Muscle layer of colon (tissue), 2 donors: ENCODE data around the gene TMEM25.

Source experiments
- H3K27ac ChIP-seq: one replicate; pipeline ENCODE4 v1.7.0; 2013; ENCODE audit warnings: low read depth, mild to moderate bottlenecking, low read length, moderate library complexity
- H3K27me3 ChIP-seq, 2 donors: one replicate each; pipeline ENCODE4 v1.7.0; 2013; ENCODE audit warnings: low read length in 2 of 2, mild to moderate bottlenecking in 2 of 2; ENCODE audit not compliant: insufficient read depth in 2 of 2, control insufficient read depth in 1 of 2
- H3K36me3 ChIP-seq: one replicate; pipeline ENCODE4 v1.7.0; 2013; ENCODE audit warnings: mild to moderate bottlenecking, low read length; ENCODE audit not compliant: insufficient read depth
- H3K4me1 ChIP-seq: one replicate; pipeline ENCODE4 v1.7.0; 2013; ENCODE audit warnings: mild to moderate bottlenecking, low read length; ENCODE audit not compliant: insufficient read depth
- H3K4me3 ChIP-seq, 2 donors: one replicate each; pipeline ENCODE4 v1.7.0; 2013; ENCODE audit warnings: low read length in 2 of 2, low read depth in 1 of 2, mild to moderate bottlenecking in 1 of 2, moderate library complexity in 1 of 2
- H3K9ac ChIP-seq: one replicate; pipeline ENCODE4 v1.7.0; 2013; ENCODE audit warnings: low read length
- H3K9me3 ChIP-seq: one replicate; pipeline ENCODE4 v1.7.0; 2013; ENCODE audit warnings: mild to moderate bottlenecking, low read length
- donor health status: abdominal sarcoma.
- donor health status: Adenocarcinoma of cecum.

TMEM25 gene

GRCh38 chr11:118521892-118522311 lies 9.1 kb upstream of the TMEM25 start:
- peaks cover 65% of the 10 kb centered on the region for H3K36me3 ChIP-seq
- H3K4me3 ChIP-seq = no peak overlapping the region
- no peaks in the 10 kb centered on the region for H3K27me3 ChIP-seq
- H3K27ac ChIP-seq = no peak overlapping the region
- no peak overlapping the region for H3K9ac ChIP-seq
- H3K4me1 ChIP-seq = peaks cover 7% of the 10 kb centered on the region
- no peaks in the 10 kb centered on the region for H3K9me3 ChIP-seq

GRCh38 chr11:118522571-118523072 lies 8.4 kb upstream of the TMEM25 start:
- H3K27me3 ChIP-seq = no peaks in the 10 kb centered on the region
- H3K4me1 ChIP-seq = peaks cover 7% of the 10 kb centered on the region
- H3K4me3 ChIP-seq = no peak overlapping the region
- H3K36me3 ChIP-seq = peaks cover 60% of the 10 kb centered on the region
- H3K9me3 ChIP-seq = no peaks in the 10 kb centered on the region
- H3K27ac ChIP-seq = no peak overlapping the region
- no peak overlapping the region for H3K9ac ChIP-seq

- Histone ChIP-seq H3K9me3 (no peaks in the 10 kb centered on the region), H3K27me3 (no peaks in the 10 kb centered on the region), H3K9ac (no peak overlapping the region), H3K4me3 (no peak overlapping the region), H3K36me3 (peaks cover 49% of the 10 kb centered on the region), H3K4me1 (peaks cover 15% of the 10 kb centered on the region), H3K27ac (no peak overlapping the region)
These were observed 6.6 kb upstream of the TMEM25 start for GRCh38 chr11:118524356-118524755.

- Histone ChIP-seq H3K9me3 (no peaks in the 10 kb centered on the region), H3K27ac (no peak overlapping the region), H3K4me1 (peaks cover 21% of the 10 kb centered on the region), H3K36me3 (peaks cover 44% of the 10 kb centered on the region), H3K9ac (no peak overlapping the region), H3K4me3 (no peak overlapping the region), H3K27me3 (no peaks in the 10 kb centered on the region)
These were observed 6.1 kb upstream of the TMEM25 start for GRCh38 chr11:118524757-118525470.

- no peak overlapping the region for H3K9ac ChIP-seq
- H3K9me3 ChIP-seq = no peaks in the 10 kb centered on the region
- peaks cover 28% of the 10 kb centered on the region for H3K4me1 ChIP-seq
These were observed 4.3 kb upstream of the TMEM25 start for GRCh38 chr11:118526688-118527087.

GRCh38 chr11:118527109-118527508 lies 3.9 kb upstream of the TMEM25 start, which contains the start of gene TTC36:
Gene TTC36 (plus strand): TSS chr11:118527474. CDS start chr11:118527495, 21 bp downstream.
- no peaks in the 10 kb centered on the region for H3K27me3 ChIP-seq
- H3K4me1 ChIP-seq = peaks cover 30% of the 10 kb centered on the region
- H3K4me3 ChIP-seq = no peak within 1 kb of the TSS
- no peak within 1 kb of the TSS for H3K27ac ChIP-seq
- no peak within 1 kb of the TSS for H3K9ac ChIP-seq
- peaks cover 22% of the 10 kb centered on the region for H3K36me3 ChIP-seq
- no peaks in the 10 kb centered on the region for H3K9me3 ChIP-seq

More at GRCh38 chr11:118526688-118527087, 4.3 kb upstream of the TMEM25 start:
- Histone ChIP-seq H3K27ac (no peak overlapping the region), H3K27me3 (no peaks in the 10 kb centered on the region), H3K4me3 (no peak overlapping the region), H3K36me3 (peaks cover 26% of the 10 kb centered on the region)

- no peak overlapping the region for H3K9ac ChIP-seq
These were observed 2.5 kb upstream of the TMEM25 start for GRCh38 chr11:118528511-118528910.

GRCh38 chr11:118529584-118530175 lies 1.3 kb upstream of the TMEM25 start:
- H3K27me3 ChIP-seq = no peaks in the 10 kb centered on the region
- H3K9ac ChIP-seq = no peak overlapping the region
- H3K27ac ChIP-seq = no peak overlapping the region
- H3K9me3 ChIP-seq = no peaks in the 10 kb centered on the region
- peak overlapping the region; percentile 69 to 70 for H3K4me3 ChIP-seq
- peaks cover 23% of the 10 kb centered on the region for H3K4me1 ChIP-seq
- H3K36me3 ChIP-seq = peaks cover 11% of the 10 kb centered on the region

More at GRCh38 chr11:118528511-118528910, 2.5 kb upstream of the TMEM25 start:
- Histone ChIP-seq H3K36me3 (peaks cover 14% of the 10 kb centered on the region), H3K4me1 (peaks cover 23% of the 10 kb centered on the region), H3K9me3 (no peaks in the 10 kb centered on the region), H3K27me3 (no peaks in the 10 kb centered on the region), H3K27ac (no peak overlapping the region), H3K4me3 (no peak overlapping the region)

- Histone ChIP-seq H3K27me3 (no peaks in the 10 kb centered on the region), H3K4me1 (peaks cover 23% of the 10 kb centered on the region), H3K4me3 (peak overlapping the region; percentile 69 to 70), H3K36me3 (peaks cover 11% of the 10 kb centered on the region), H3K9ac (no peak overlapping the region), H3K27ac (peak overlapping the region; percentile 67), H3K9me3 (no peaks in the 10 kb centered on the region)
These were observed 761 bp upstream of the TMEM25 start for GRCh38 chr11:118530180-118530682.

- H3K36me3 ChIP-seq = peaks cover 11% of the 10 kb centered on the region
- no peaks in the 10 kb centered on the region for H3K9me3 ChIP-seq
- peak overlapping the region; percentile 21 for H3K9ac ChIP-seq
- peak overlapping the region; percentile 67 for H3K27ac ChIP-seq
- no peaks in the 10 kb centered on the region for H3K27me3 ChIP-seq
- H3K4me1 ChIP-seq = peaks cover 23% of the 10 kb centered on the region
- H3K4me3 ChIP-seq = peak overlapping the region in 1 of 2 donors; percentile 70
These were observed 649 bp downstream of the TMEM25 start for GRCh38 chr11:118531597-118532084.

GRCh38 chr11:118532091-118532490 lies 1.1 kb downstream of the TMEM25 start:
- Histone ChIP-seq H3K36me3 (peaks cover 11% of the 10 kb centered on the region), H3K9me3 (no peaks in the 10 kb centered on the region), H3K9ac (peak overlapping the region; percentile 21), H3K4me1 (peaks cover 23% of the 10 kb centered on the region), H3K4me3 (peak overlapping the region in 1 of 2 donors; percentile 70), H3K27me3 (no peaks in the 10 kb centered on the region), H3K27ac (peak overlapping the region; percentile 67)
